Right cardiac atrium (tissue), 5 donors: ENCODE measurements around the gene AGT. TPM values are rescaled to one million over a fixed set of nuclear protein-coding genes. Genes with fewer than 3 reads are reported as not detected.
"Not testable (repeated sequence)": the region's sequence is repeated elsewhere in the genome, so short reads cannot be mapped to it uniquely, and the experiment has no call there.

Experiments used
- ATAC-seq, 2 donors: fragments of 200-7000 bp; cut with Tn5 transposase; one replicate each; pipeline versions ENCODE4 v1.8.0 to v1.9.1; 2020; ENCODE audit warnings: moderate library complexity in 2 of 2, mild to moderate bottlenecking in 1 of 2
- DNase-seq, 3 donors: peaks; one replicate each; pipeline ENCODE4 v3.0.0-alpha.2; 2020
- H3K27ac ChIP-seq: one replicate; pipeline ENCODE4 v1.5.1; 2013; ENCODE audit warnings: mild to moderate bottlenecking, low read length, control low read depth, moderate library complexity
- H3K27me3 ChIP-seq: one replicate; pipeline ENCODE4 v1.6.1; 2013; ENCODE audit not compliant: control insufficient read depth, insufficient read depth
- H3K4me1 ChIP-seq: one replicate; pipeline ENCODE4 v1.6.1; 2013; ENCODE audit warnings: low read length; ENCODE audit not compliant: control insufficient read depth, insufficient read depth
- H3K4me3 ChIP-seq: one replicate; pipeline ENCODE4 v1.5.1; 2013; ENCODE audit warnings: low read length, control low read depth
- H3K9me3 ChIP-seq: one replicate; pipeline ENCODE4 v1.6.1; 2013; ENCODE audit warnings: low read length; ENCODE audit not compliant: control insufficient read depth
- WGBS: extraction: QIAGEN DNeasy Blood & Tissue Kit; methylation state at CpG from one replicate; pipeline ENCODE4 v1.1.7; 2013; 5-methylcytosine and 5-hydroxymethylcytosine counted together
- intact Hi-C, 4 donors: fragments of 100-400 bp; cut with DNase I; formaldehyde crosslinking; loops; one replicate each; pipeline versions ENCODE4 v1.11.0 to v1.14.0; 2022 to 2023
- polyA plus RNA-seq: library from polyadenylated mRNA; stranded (reverse); fragments of 200-250 nt; gene quantifications from one replicate; pipeline ENCODE4 v1.2.3, GENCODE V29; 2013
- total RNA-seq, 4 donors: library from RNA; stranded (reverse); fragmentation: NEBNext Ultra II Directional; extraction: Animal tissue kit (Norgen Biotek cat#: 25700); gene quantifications; one replicate each; pipeline ENCODE4 v1.2.1, GENCODE V29; 2021
- donor health status: healthy with polysubstance abuse.
- donor health status: DM: no; HTN: yes; CAD: no.
- donor health status: DM: no; HTN: no; CAD: no.
- donor health status: DM: no; HTN: yes; CAD: no; lungs with severe emphysema.
- donor health status: DM: yes; HTN: yes; CAD: no.

The AGT gene
- total and polyA plus RNA-seq, 5 donors: 114 to 168 (median 125) TPM

GRCh38 chr1:230669543-230669942 is 44.4 kb downstream of the AGT start:
- WGBS: 95% methylated on average over 8 of the region's 8 CpGs
- Histone ChIP-seq H3K4me3 (no peak overlapping the region), H3K27ac (no peak overlapping the region), H3K9me3 (no peaks in the 10 kb centered on the region), H3K27me3 (no peaks in the 10 kb centered on the region), H3K4me1 (no peaks in the 10 kb centered on the region)
- ATAC-seq (no peak), DNase-seq (no peak)
- intact Hi-C loops: no loop called here

DNA sequence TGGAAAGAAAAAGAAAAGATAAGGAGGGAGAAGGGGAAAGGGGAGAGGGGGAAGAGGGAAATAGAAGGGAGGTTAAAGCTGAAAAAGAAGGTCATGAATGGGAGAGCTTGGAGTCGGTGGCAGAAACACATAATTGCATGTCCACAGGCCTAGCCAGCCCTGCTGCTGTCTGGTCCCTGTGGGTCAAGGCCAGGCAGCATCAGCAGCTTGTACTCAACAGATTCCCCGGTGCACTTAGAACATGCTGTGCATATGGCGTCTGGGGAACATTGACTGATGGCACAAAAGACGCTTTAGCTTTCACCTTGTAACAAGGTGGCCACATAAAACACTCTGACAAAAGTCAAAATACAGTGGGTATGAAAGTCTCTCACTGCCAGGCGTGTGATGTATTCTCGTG is 45.7 kb downstream of the AGT start:
- 91% methylated on average over 6 of the region's 6 CpGs for whole genome bisulfite sequencing
- Histone ChIP-seq H3K27me3 (no peaks in the 10 kb centered on the region), H3K9me3 (no peaks in the 10 kb centered on the region), H3K27ac (no peak overlapping the region), H3K4me3 (no peak overlapping the region), H3K4me1 (no peaks in the 10 kb centered on the region)
- intact Hi-C loops: no loop called here
- DNase-seq (no peak), ATAC-seq (no peak)

- intact Hi-C loops: no loop called here
- 80% methylated on average over 4 of the region's 4 CpGs for WGBS
- DNase-seq (no peak), ATAC-seq (no peak)
- Histone ChIP-seq H3K27ac (no peak overlapping the region), H3K4me3 (no peak overlapping the region), H3K27me3 (no peaks in the 10 kb centered on the region), H3K9me3 (no peaks in the 10 kb centered on the region), H3K4me1 (no peaks in the 10 kb centered on the region)
Measured at GRCh38 chr1:230661976-230662375, 51.9 kb downstream of the AGT start.

DNA sequence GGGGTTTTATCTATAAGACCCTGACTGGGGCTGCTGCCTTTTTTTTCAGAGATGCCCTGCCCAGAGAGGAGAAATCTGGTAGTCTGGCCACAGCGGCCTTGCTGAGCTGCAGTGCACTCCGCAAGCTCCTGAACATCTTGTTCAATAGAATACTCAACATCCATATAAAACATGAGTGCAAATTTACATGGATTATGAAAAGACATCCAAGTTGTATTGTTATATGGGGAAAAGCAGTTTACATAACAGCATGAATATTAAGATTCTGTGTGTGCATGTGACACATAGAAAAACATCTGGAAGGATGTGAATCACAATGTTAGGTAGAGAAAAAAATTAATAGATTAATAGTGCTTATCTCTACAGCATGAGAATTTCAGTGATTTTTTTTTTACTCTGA is 55.2 kb downstream of the AGT start:
- 100% methylated on average over 2 of the region's 2 CpGs for WGBS
- ATAC-seq (no peak), DNase-seq (no peak)
- Histone ChIP-seq H3K4me1 (no peaks in the 10 kb centered on the region), H3K4me3 (no peak overlapping the region), H3K27ac (no peak overlapping the region), H3K9me3 (no peaks in the 10 kb centered on the region), H3K27me3 (no peaks in the 10 kb centered on the region)
- intact Hi-C loops: no loop called here

DNA sequence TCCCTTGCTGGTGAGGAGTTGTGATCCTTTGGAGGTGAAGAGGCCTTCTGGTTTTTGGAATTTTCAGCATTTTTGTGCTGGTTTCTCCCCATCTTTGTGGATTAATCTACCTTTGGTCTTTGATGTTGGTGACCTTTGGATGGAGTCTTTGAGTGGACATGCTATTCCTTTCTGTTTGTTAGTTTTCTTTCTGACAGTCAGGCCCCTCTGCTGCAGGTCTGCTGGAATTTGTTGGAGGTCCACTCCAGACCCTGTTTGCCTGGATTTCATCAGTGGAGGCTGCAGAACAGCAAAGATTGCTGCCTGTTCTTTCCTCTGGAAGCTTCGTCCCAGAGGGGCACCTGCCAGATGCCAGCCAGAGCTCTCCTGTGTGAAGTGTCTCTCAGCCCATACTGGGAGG is 55.8 kb downstream of the AGT start:
- DNase-seq, H3K4me3 ChIP-seq, H3K27me3 ChIP-seq, H3K9me3 ChIP-seq, intact Hi-C loops, H3K27ac ChIP-seq, H3K4me1 ChIP-seq, ATAC-seq: not testable (repeated sequence)
- WGBS: 70% methylated on average over 1 of the region's 1 CpG

DNA sequence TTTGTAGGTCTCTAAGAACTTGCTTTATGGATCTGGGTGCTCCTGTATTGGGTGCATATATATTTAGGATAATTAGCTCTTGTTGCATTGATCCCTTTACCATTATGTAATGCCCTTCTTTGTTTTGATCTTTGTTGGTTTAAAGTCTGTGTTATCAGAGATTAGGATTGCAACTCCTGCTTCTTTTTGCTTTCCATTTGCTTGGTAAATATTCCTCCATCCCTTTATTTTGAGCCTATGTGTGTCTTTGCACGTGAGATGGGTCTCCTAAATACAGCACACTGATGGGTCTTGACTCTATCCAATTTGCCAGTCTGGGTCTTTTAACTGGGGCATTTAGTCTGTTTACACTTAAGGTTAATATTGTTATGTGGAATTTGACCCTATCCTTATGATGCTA is 57.2 kb downstream of the AGT start:
- WGBS: 98% methylated on average over 1 of the region's 1 CpG
- ATAC-seq, intact Hi-C loops, H3K4me1 ChIP-seq, H3K9me3 ChIP-seq, H3K4me3 ChIP-seq, H3K27ac ChIP-seq, H3K27me3 ChIP-seq, DNase-seq: not testable (repeated sequence)

Other genes starting within 250 kb of the AGT start
- gene COG2, start 71.6 kb downstream of the AGT start, total RNA-seq: 10 to 100 TPM; 27.6 to 43.9 (median 41.2) TPM
- 19.4 TPM for gene COG2, start 71.6 kb downstream of the AGT start, polyA plus RNA-seq
- gene CAPN9, start 33.3 kb upstream of the AGT start, total RNA-seq: under 1 TPM; 0.23 to 0.53 (median 0.28) TPM
- 0.25 TPM for gene CAPN9, start 33.3 kb upstream of the AGT start, polyA plus RNA-seq
- 10 to 100 TPM; 48.0 to 69.9 (median 56.2) TPM for gene C1orf198, start 154.4 kb upstream of the AGT start, total RNA-seq
- gene C1orf198, start 154.4 kb upstream of the AGT start, polyA plus RNA-seq: 36.1 TPM